ENCODE results near the gene CIDEC.

GRCh38 chr3:9831253-9831652 is 48.8 kb downstream of the CIDEC start:
- no peak for TF ChIP-seq CTCF (IDR thresholded peaks at IDR 0.05)
- no peak for TF ChIP-seq POLR2A (IDR thresholded peaks at IDR 0.05)
- no peak for TF ChIP-seq POLR2AphosphoS5 (IDR thresholded peaks at IDR 0.05; ENCODE audit: insufficient read depth in 1 of 2, low read depth in 1 of 2)
